GM23338 (cell line): ENCODE results near the gene GALNT6. TPM values are rescaled to one million over a fixed set of nuclear protein-coding genes. Genes with fewer than 3 reads are reported as not detected.

ENCODE experiments used
- CTCF ChIP-seq, 2 experiments: fragments of 200-600 bp in 1 of 2; sonication (generic) in 1 of 2; conservative IDR thresholded peaks; 2 replicates each; pipeline versions ENCODE4 v1.5.1 to v1.6.1; 2016 to 2017; ENCODE audit warnings: antibody characterized with exemption in 2 of 2, low read depth in 2 of 2, mild to moderate bottlenecking in 2 of 2, moderate library complexity in 1 of 2
- ETS1 ChIP-seq: IDR thresholded peaks from 2 replicates; pipeline ENCODE4 v1.6.1; 2016; ENCODE audit warnings: antibody characterized with exemption
- EZH2 ChIP-seq: fragments of 200-600 bp; sonication (generic); IDR thresholded peaks from one replicate; pipeline ENCODE4 v1.8.0; 2017; ENCODE audit warnings: antibody characterized with exemption, mild to moderate bottlenecking, low read depth; ENCODE audit not compliant: unreplicated experiment
- EZH2phosphoT487 ChIP-seq: fragments of 200-600 bp; sonication (generic); IDR thresholded peaks from one replicate; pipeline ENCODE4 v1.8.1; 2018; ENCODE audit warnings: antibody characterized with exemption; ENCODE audit not compliant: unreplicated experiment
- NANOG ChIP-seq: IDR thresholded peaks from 2 replicates; pipeline ENCODE4 v1.6.1; 2016; ENCODE audit warnings: antibody characterized with exemption, borderline replicate concordance
- POLR2AphosphoS5 ChIP-seq: IDR thresholded peaks from 2 replicates; pipeline ENCODE4 v1.6.1; 2016; ENCODE audit warnings: antibody characterized with exemption, low read depth
- ZNF114 ChIP-seq: fragments of 250-450 bp; sonication (Bioruptor Pico); IDR thresholded peaks from 2 replicates; pipeline ENCODE4 v1.5.0; 2020; ENCODE audit warnings: mild to moderate bottlenecking, moderate library complexity
- ZNF331 ChIP-seq: fragments of 250-450 bp; sonication (Bioruptor Pico); IDR thresholded peaks from 2 replicates; pipeline ENCODE4 v1.5.0; 2020; ENCODE audit warnings: low read depth, mild to moderate bottlenecking, moderate library complexity
- ZNF462 ChIP-seq: fragments of 250-450 bp; sonication (Bioruptor Pico); IDR thresholded peaks from 2 replicates; pipeline ENCODE4 v1.5.0; 2020; ENCODE audit warnings: mild to moderate bottlenecking, moderate library complexity
- polyA plus RNA-seq: library from polyadenylated mRNA; unstranded; fragments of >200 nt; fragmentation: Nextera tagmentation; extraction: Ambion mirVana; gene quantifications from 2 replicates; pipeline ENCODE4 v1.2.1, GENCODE V29; 2016
- total RNA-seq: library from RNA; depleted of rRNA; stranded (reverse); fragments of >200 nt; shearing (Covaris generic); gene quantifications from 2 replicates; pipeline ENCODE4 v1.2.3, GENCODE V29; 2014

The GALNT6 gene
- total and polyA plus RNA-seq, 2 experiments from 2014 or later, result 8.1 to 18.6 TPM

- TF ChIP-seq ZNF462 (CRISPR knock-in tag) (no peak), NANOG (no peak), ZNF114 (CRISPR knock-in tag) (no peak), ETS1 (no peak), ZNF331 (CRISPR knock-in tag) (no peak), CTCF (conservative IDR thresholded peaks at IDR 0.05; ENCODE audit: low read depth in 2 of 2) (no peak), EZH2phosphoT487 (no peak), POLR2AphosphoS5 (no peak), EZH2 (no peak)
Observed at GRCh38 chr12:51361161-51362016, 29.8 kb downstream of the GALNT6 start (continued).
